ENCODE results near the gene TMEM63A. TPM values are rescaled to one million over a fixed set of nuclear protein-coding genes. Genes with fewer than 3 reads are reported as not detected.

The TMEM63A gene
- total RNA-seq, 4 donors from 2014 or later = 11.2 to 125 (median 63.8) TPM

DNA sequence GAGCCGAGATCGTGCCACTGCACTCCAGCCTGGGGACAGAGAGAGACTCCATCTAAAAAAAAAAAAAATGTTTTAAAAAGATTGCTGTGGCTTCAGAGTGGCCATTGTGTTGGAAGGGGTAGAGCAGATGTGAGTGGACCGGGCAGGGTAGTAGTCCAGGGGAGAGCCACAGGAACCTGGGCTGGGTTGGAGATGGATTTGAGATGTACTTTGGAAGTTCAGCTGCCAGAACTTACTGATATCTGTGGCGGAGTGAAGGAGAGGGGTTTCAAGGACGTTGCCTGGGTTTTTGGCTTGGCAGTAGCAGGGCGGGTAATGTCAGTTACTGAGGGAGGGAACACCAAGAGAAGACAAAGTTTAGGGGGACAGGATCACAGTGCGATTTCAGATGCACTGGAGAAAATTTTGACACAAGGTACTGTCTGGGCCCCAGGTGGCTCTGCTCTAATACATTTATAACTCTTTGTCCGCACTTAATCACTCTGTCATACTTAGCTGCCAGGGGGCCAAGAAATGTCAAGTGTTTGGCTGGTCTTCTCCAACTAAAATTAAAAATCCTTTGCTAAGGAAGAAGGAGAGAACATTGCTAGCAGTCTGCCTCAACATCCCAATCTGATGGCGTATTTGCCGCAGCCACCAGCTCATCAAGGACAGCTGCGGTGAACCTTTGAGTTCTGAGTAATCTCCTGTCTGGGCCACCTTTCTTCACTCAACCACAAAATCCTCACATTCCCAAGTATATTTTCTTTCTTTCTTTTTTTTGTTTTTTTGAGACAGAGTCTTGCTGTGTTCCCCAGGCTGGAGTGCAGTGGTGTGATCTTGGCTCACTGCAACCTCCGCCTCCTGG lies 62.6 kb downstream of the TMEM63A start:
- Histone ChIP-seq H3K27ac (peak overlapping the region; percentile 83 to 89), H3K9me3 (no peaks in the 10 kb centered on the region), H3K4me1 (peaks cover 43 to 48% of the 10 kb centered on the region in 2 donors), H3K4me3 (no peak overlapping the region), H3K36me3 (no peaks in the 10 kb centered on the region), H3K27me3 (no peaks in the 10 kb centered on the region)
- TF ChIP-seq CTCF (IDR thresholded peaks at IDR 0.05) (no peak), POLR2A (IDR thresholded peaks at IDR 0.05) (no peak)
- intact Hi-C loops (cut with DNase I; ENCODE audit: low total_unique reads) = no loop called here
- peak; percentile 50 to 58 for DNase-seq

DNA sequence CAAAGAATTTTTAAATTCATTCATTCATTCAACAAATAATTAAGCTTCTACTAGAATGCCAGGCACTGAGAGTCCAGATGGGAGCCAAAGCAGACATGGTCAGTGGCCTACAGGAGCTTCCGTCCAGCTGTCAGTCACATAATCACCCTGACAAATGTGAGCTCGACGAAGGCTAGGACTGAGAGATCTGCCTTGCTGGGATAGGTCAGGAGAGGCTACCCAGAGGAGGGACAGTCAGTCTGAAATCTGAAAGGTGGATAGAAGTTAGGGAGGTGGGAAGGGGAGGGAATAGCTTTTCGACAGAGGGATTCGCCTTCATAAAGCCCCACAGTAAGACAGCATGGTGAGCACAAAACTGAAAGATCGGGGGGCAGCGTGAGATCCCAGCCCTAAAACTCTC lies 64.0 kb downstream of the TMEM63A start:
- H3K36me3 ChIP-seq = no peaks in the 10 kb centered on the region
- no peak for DNase-seq
- H3K27me3 ChIP-seq = no peaks in the 10 kb centered on the region
- intact Hi-C loops (cut with DNase I; ENCODE audit: low total_unique reads) = no loop called here
- no peaks in the 10 kb centered on the region for H3K9me3 ChIP-seq
- H3K27ac ChIP-seq = peak overlapping the region; percentile 94 to 99
- H3K4me3 ChIP-seq = no peak overlapping the region
- peaks cover 51 to 53% of the 10 kb centered on the region in 2 donors for H3K4me1 ChIP-seq
- TF ChIP-seq CTCF (IDR thresholded peaks at IDR 0.05) (no peak), POLR2A (IDR thresholded peaks at IDR 0.05) (no peak)

GRCh38 chr1:225817611-225818061 lies 64.5 kb downstream of the TMEM63A start:
- peak; percentile 70 to 82 for DNase-seq
- peak overlapping the region; percentile 94 to 99 for H3K27ac ChIP-seq
- no peaks in the 10 kb centered on the region for H3K36me3 ChIP-seq
- H3K4me1 ChIP-seq = peaks cover 47 to 59% of the 10 kb centered on the region in 2 donors
- no peaks in the 10 kb centered on the region for H3K9me3 ChIP-seq
- intact Hi-C loops (cut with DNase I; ENCODE audit: low total_unique reads) = no loop called here
- no peak overlapping the region for H3K4me3 ChIP-seq
- TF ChIP-seq CTCF (IDR thresholded peaks at IDR 0.05) (no peak), POLR2A (IDR thresholded peaks at IDR 0.05) (no peak)
- no peaks in the 10 kb centered on the region for H3K27me3 ChIP-seq

- TF ChIP-seq CTCF (IDR thresholded peaks at IDR 0.05) = no peak
- TF ChIP-seq POLR2A (IDR thresholded peaks at IDR 0.05) = peak in 1 of 2 donors; percentile 14
- H3K4me1 ChIP-seq = peaks cover 40 to 67% of the 10 kb centered on the region in 2 donors
- intact Hi-C loops (cut with DNase I; ENCODE audit: low total_unique reads) = no loop called here
- DNase-seq = peak; percentile 74 to 79
- H3K9me3 ChIP-seq = no peaks in the 10 kb centered on the region
- H3K36me3 ChIP-seq = no peaks in the 10 kb centered on the region
- H3K27ac ChIP-seq = peak overlapping the region; percentile 94 to 99
- peak overlapping the region in 1 of 2 donors; percentile 1 for H3K4me3 ChIP-seq
- H3K27me3 ChIP-seq = no peaks in the 10 kb centered on the region
Measured at GRCh38 chr1:225816643-225817538, 65.3 kb downstream of the TMEM63A start.

Measured in uterus (tissue), 4 donors.